Neural cell (in vitro differentiated cells): ENCODE data around the gene DIS3L. TPM values are rescaled to one million over a fixed set of nuclear protein-coding genes. Genes with fewer than 3 reads are reported as not detected.

ENCODE experiments used
- H2AFZ ChIP-seq: fragments of 200-600, 300-800 bp; sonication (generic), shearing (Covaris generic); 2 replicates; pipeline ENCODE4 v1.6.0; 2014; ENCODE audit warnings: low read depth, mild to moderate bottlenecking, antibody characterized with exemption, low read length, moderate library complexity
- H3F3A ChIP-seq: fragments of 200-600 bp; shearing (Covaris generic); 2 replicates; pipeline ENCODE4 v1.6.1; 2016; ENCODE audit warnings: mild to moderate bottlenecking, moderate library complexity, mixed read lengths, antibody characterized with exemption, low read length; ENCODE audit not compliant: insufficient read depth, poor library complexity, severe bottlenecking
- H3K27ac ChIP-seq: fragments of 200-600, 300-800 bp; sonication (generic), shearing (Covaris generic); 2 replicates; pipeline ENCODE4 v1.5.1; 2014; ENCODE audit warnings: mild to moderate bottlenecking, low read length, moderate library complexity
- H3K27me3 ChIP-seq: fragments of 300-800, 200-600 bp; sonication (generic), shearing (Covaris generic); 2 replicates; pipeline ENCODE4 v1.6.0; 2014; ENCODE audit warnings: mild to moderate bottlenecking, low read depth, low read length, moderate library complexity; ENCODE audit not compliant: insufficient read depth
- H3K36me3 ChIP-seq: fragments of 300-800, 200-600 bp; sonication (generic), shearing (Covaris generic); 2 replicates; pipeline ENCODE4 v1.5.1; 2014; ENCODE audit warnings: mild to moderate bottlenecking, antibody characterized with exemption, low read length, moderate library complexity; ENCODE audit not compliant: insufficient read depth
- H3K4me2 ChIP-seq: fragments of 300-800, 200-600 bp; sonication (generic), shearing (Covaris generic); 2 replicates; pipeline ENCODE4 v1.6.0; 2014; ENCODE audit warnings: mild to moderate bottlenecking, low read length
- H3K4me3 ChIP-seq: fragments of 300-800, 200-600 bp; sonication (generic), shearing (Covaris generic); 2 replicates; pipeline ENCODE4 v1.5.1; 2014; ENCODE audit warnings: mild to moderate bottlenecking, low read length, moderate library complexity
- H3K79me2 ChIP-seq: fragments of 200-600 bp; shearing (Covaris generic); replicated peaks from 2 replicates; pipeline ENCODE4 v1.6.0; 2014; ENCODE audit warnings: mild to moderate bottlenecking, low read length, moderate library complexity; ENCODE audit not compliant: insufficient read depth
- H3K9ac ChIP-seq: fragments of 300-800, 200-600 bp; sonication (generic), shearing (Covaris generic); 2 replicates; pipeline ENCODE4 v1.6.1; 2016; ENCODE audit warnings: mild to moderate bottlenecking, low read length, mixed read lengths
- H3K9me2 ChIP-seq: fragments of 200-600 bp; shearing (Covaris generic); 2 replicates; pipeline ENCODE4 v1.6.1; 2016; ENCODE audit warnings: mild to moderate bottlenecking, low read length, mixed read lengths; ENCODE audit not compliant: insufficient read depth
- H3K9me3 ChIP-seq: fragments of 200-600, 300-800 bp; sonication (generic), shearing (Covaris generic); 2 replicates; pipeline ENCODE4 v1.6.1; 2016; ENCODE audit warnings: mild to moderate bottlenecking, mixed run types, low read length, moderate library complexity, mixed read lengths
- H4K20me1 ChIP-seq: fragments of 200-600 bp; shearing (Covaris generic); 2 replicates; pipeline ENCODE4 v1.6.1; 2016; ENCODE audit warnings: mild to moderate bottlenecking, mixed run types; ENCODE audit not compliant: insufficient read depth
- EP300 ChIP-seq: fragments of 450-650 bp; conservative IDR thresholded peaks from 2 replicates; pipeline ENCODE4 v1.6.1; 2014; ENCODE audit warnings: antibody characterized with exemption, mild to moderate bottlenecking, moderate library complexity; ENCODE audit not compliant: poor library complexity, severe bottlenecking
- EZH2 ChIP-seq: fragments of 200-600, 300-800 bp; shearing (Covaris generic), sonication (generic); IDR thresholded peaks from 2 replicates; pipeline ENCODE4 v1.6.1; 2014; ENCODE audit warnings: antibody characterized with exemption, low read length, borderline replicate concordance, mild to moderate bottlenecking; ENCODE audit not compliant: insufficient read depth, poor library complexity, severe bottlenecking
- MXI1 ChIP-seq: fragments of 450-650 bp; conservative IDR thresholded peaks from 2 replicates; pipeline ENCODE4 v1.6.1; 2014; ENCODE audit warnings: antibody characterized with exemption, mild to moderate bottlenecking; ENCODE audit not compliant: poor library complexity, severe bottlenecking
- POLR2AphosphoS5 ChIP-seq: IDR thresholded peaks from 2 replicates; pipeline ENCODE4 v1.6.1; 2012
- RAD21 ChIP-seq: fragments of 450-650 bp; conservative IDR thresholded peaks from 2 replicates; pipeline ENCODE4 v1.6.1; 2014; ENCODE audit warnings: antibody characterized with exemption, mild to moderate bottlenecking, moderate library complexity
- SMC3 ChIP-seq: fragments of 450-650 bp; conservative IDR thresholded peaks from 2 replicates; pipeline ENCODE4 v1.6.1; 2014; ENCODE audit warnings: antibody characterized with exemption, mild to moderate bottlenecking, moderate library complexity; ENCODE audit not compliant: poor library complexity
- TAF1 ChIP-seq: IDR thresholded peaks from 2 replicates; pipeline ENCODE4 v1.6.1; 2012; ENCODE audit warnings: low read depth
- polyA plus RNA-seq: library from polyadenylated mRNA; depleted of rRNA; stranded (reverse); fragments of >200 nt; gene quantifications from 2 replicates; pipeline ENCODE4 v1.2.3, GENCODE V29; 2014
- TF ChIP-seq, protein P1 (sequence below): IDR thresholded peaks from 2 replicates; pipeline ENCODE4 v1.6.1; 2012; ENCODE audit warnings: borderline replicate concordance
- TF ChIP-seq, protein P2 (sequence below): fragments of 450-650 bp; IDR thresholded peaks from 2 replicates; pipeline ENCODE4 v1.5.1; 2014; ENCODE audit warnings: antibody characterized with exemption, mild to moderate bottlenecking, moderate library complexity; ENCODE audit not compliant: poor library complexity, severe bottlenecking

Gene DIS3L
- polyA plus RNA-seq, 1 donor from 2014 or later: 9.9 TPM

GRCh38 chr15:66251065-66251789 lies 42.1 kb upstream of the DIS3L start:
- H2AFZ ChIP-seq: no peak overlapping the region
- H3K9me2 ChIP-seq: no peaks in the 10 kb centered on the region
- H3K4me2 ChIP-seq: no peak overlapping the region
- no peak overlapping the region for H3K27ac ChIP-seq
- peaks cover 61% of the 10 kb centered on the region for H3K27me3 ChIP-seq
- TF ChIP-seq POLR2AphosphoS5 (no peak), RAD21 (no peak), SMC3 (no peak), MXI1 (no peak), EP300 (no peak), TAF1 (no peak), EZH2 (no peak)
- TF ChIP-seq, protein P1, sequence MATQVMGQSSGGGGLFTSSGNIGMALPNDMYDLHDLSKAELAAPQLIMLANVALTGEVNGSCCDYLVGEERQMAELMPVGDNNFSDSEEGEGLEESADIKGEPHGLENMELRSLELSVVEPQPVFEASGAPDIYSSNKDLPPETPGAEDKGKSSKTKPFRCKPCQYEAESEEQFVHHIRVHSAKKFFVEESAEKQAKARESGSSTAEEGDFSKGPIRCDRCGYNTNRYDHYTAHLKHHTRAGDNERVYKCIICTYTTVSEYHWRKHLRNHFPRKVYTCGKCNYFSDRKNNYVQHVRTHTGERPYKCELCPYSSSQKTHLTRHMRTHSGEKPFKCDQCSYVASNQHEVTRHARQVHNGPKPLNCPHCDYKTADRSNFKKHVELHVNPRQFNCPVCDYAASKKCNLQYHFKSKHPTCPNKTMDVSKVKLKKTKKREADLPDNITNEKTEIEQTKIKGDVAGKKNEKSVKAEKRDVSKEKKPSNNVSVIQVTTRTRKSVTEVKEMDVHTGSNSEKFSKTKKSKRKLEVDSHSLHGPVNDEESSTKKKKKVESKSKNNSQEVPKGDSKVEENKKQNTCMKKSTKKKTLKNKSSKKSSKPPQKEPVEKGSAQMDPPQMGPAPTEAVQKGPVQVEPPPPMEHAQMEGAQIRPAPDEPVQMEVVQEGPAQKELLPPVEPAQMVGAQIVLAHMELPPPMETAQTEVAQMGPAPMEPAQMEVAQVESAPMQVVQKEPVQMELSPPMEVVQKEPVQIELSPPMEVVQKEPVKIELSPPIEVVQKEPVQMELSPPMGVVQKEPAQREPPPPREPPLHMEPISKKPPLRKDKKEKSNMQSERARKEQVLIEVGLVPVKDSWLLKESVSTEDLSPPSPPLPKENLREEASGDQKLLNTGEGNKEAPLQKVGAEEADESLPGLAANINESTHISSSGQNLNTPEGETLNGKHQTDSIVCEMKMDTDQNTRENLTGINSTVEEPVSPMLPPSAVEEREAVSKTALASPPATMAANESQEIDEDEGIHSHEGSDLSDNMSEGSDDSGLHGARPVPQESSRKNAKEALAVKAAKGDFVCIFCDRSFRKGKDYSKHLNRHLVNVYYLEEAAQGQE: no peak
- TF ChIP-seq, protein P2, sequence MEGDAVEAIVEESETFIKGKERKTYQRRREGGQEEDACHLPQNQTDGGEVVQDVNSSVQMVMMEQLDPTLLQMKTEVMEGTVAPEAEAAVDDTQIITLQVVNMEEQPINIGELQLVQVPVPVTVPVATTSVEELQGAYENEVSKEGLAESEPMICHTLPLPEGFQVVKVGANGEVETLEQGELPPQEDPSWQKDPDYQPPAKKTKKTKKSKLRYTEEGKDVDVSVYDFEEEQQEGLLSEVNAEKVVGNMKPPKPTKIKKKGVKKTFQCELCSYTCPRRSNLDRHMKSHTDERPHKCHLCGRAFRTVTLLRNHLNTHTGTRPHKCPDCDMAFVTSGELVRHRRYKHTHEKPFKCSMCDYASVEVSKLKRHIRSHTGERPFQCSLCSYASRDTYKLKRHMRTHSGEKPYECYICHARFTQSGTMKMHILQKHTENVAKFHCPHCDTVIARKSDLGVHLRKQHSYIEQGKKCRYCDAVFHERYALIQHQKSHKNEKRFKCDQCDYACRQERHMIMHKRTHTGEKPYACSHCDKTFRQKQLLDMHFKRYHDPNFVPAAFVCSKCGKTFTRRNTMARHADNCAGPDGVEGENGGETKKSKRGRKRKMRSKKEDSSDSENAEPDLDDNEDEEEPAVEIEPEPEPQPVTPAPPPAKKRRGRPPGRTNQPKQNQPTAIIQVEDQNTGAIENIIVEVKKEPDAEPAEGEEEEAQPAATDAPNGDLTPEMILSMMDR: no peak
- no peaks in the 10 kb centered on the region for H4K20me1 ChIP-seq
- no peaks in the 10 kb centered on the region for H3F3A ChIP-seq
- H3K36me3 ChIP-seq: no peaks in the 10 kb centered on the region
- no peaks in the 10 kb centered on the region for H3K79me2 ChIP-seq
- H3K4me3 ChIP-seq: peak overlapping the region; percentile 77
- H3K9me3 ChIP-seq: no peaks in the 10 kb centered on the region
- no peak overlapping the region for H3K9ac ChIP-seq

DNA sequence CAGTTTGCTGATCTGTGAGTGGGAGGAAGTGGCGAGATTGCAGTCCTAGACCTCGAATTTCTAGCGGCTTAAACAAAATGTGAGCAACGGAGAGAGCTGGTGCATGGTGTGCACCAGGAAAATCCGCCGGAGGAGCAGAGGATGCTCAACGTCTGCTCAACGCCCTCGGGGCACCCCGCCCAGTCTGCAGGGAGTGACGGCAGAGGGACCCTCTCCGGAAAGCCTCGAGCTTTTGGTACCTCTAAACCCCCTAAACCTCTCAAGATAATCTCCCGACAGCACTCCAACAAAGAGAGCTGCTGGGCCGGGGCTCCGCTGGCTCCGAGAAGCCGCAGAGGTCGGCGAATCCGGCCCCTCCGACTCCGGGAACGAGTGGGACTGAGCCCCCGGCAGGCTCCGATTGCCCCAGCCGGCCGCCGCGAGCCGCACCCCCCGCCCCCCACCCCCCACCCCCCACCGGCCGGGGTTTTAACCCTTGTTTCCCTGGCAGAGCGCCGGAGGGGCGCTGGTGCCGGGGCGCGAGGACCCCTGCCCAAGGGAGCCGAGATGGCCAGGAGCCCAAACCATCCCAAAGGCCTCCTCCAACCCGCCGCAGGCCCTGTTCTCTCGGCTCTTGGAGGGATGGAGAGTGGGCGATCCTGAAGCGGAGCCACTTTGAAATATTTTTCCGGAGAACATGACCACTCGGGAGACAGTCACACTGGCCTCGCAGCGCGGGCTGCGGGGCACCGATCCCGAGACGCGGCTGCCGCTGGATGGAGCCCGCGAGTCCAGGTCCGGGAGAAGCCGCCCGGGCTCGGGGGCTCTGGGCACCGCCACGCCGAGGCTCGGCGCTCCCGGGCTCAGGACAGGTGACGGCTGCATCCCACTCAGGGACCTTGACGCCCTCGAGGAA lies 41.3 kb upstream of the DIS3L start:
- peaks cover 69% of the 10 kb centered on the region for H3K27me3 ChIP-seq
- no peaks in the 10 kb centered on the region for H3K9me2 ChIP-seq
- H3K9me3 ChIP-seq: no peaks in the 10 kb centered on the region
- H3F3A ChIP-seq: no peaks in the 10 kb centered on the region
- H2AFZ ChIP-seq: no peak overlapping the region
- no peak overlapping the region for H3K27ac ChIP-seq
- peak overlapping the region; percentile 77 for H3K4me3 ChIP-seq
- peak overlapping the region; percentile 48 for H3K9ac ChIP-seq
- H3K36me3 ChIP-seq: no peaks in the 10 kb centered on the region
- H3K79me2 ChIP-seq: no peaks in the 10 kb centered on the region
- peak; percentile 70 for TF ChIP-seq RAD21
- TF ChIP-seq EP300: no peak
- TF ChIP-seq, protein P2: peak; percentile 86
- TF ChIP-seq, protein P1: no peak
- TF ChIP-seq MXI1: peak; percentile 6
- no peak for TF ChIP-seq TAF1
- TF ChIP-seq SMC3: peak; percentile 83
- no peak for TF ChIP-seq POLR2AphosphoS5
- no peak for TF ChIP-seq EZH2
- H4K20me1 ChIP-seq: no peaks in the 10 kb centered on the region
- peak overlapping the region; percentile 98 for H3K4me2 ChIP-seq
